Pericardium fibroblast (primary cell): Measurements from ENCODE around the gene SLC23A2. TPM values are rescaled to one million over a fixed set of nuclear protein-coding genes. Genes with fewer than 3 reads are reported as not detected.

Experiments
- total RNA-seq: library from RNA; depleted of rRNA; stranded (reverse); fragments of >200 nt; gene quantifications from 2 replicates; pipeline ENCODE4 v1.2.3, GENCODE V29; 2015

Gene SLC23A2
- 9.1 and 10.2 TPM in 2 replicates for total RNA-seq

GRCh38 chr20:5001174-5002076 is at the start of gene SLC23A2:
SLC23A2 (minus strand) TSS chr20:5001510; CDS start chr20:4932562, 68,948 bp downstream.

Other genes starting within 250 kb of the SLC23A2 start
- 8.2 and 36.6 TPM in 2 replicates for gene RASSF2, start 177.9 kb downstream of the SLC23A2 start, total RNA-seq
- 87.7 and 135 TPM in 2 replicates for gene TMEM230, start 111.6 kb upstream of the SLC23A2 start, total RNA-seq
- gene PCNA, start 118.4 kb upstream of the SLC23A2 start, total RNA-seq = 43.3 and 59.5 TPM in 2 replicates
- 6.9 and 14.4 TPM in 2 replicates for gene CDS2, start 125.5 kb upstream of the SLC23A2 start, total RNA-seq